Breast epithelium (tissue), 4 donors: Measurements from ENCODE around the gene STRAP. TPM values are rescaled to one million over a fixed set of nuclear protein-coding genes. Genes with fewer than 3 reads are reported as not detected.
"Not testable (repeated sequence)": the region's sequence is repeated elsewhere in the genome, so short reads cannot be mapped to it uniquely, and the experiment has no call there.

Experiments
- DNase-seq, 2 donors: peaks; one replicate each; pipeline ENCODE4 v3.0.0-alpha.2; 2019; ENCODE audit warnings: low spot score in 2 of 2
- H3K27ac ChIP-seq, 2 donors: fragments of 200-600 bp; sonication (generic) in 1 of 2; one replicate each; pipeline ENCODE4 v1.5.1; 2016 to 2019; ENCODE audit warnings: mild to moderate bottlenecking in 1 of 2
- H3K27me3 ChIP-seq, 2 donors: fragments of 200-600 bp; sonication (generic) in 1 of 2; one replicate each; pipeline versions ENCODE4 v1.5.1 to v1.6.0; 2017 to 2019; ENCODE audit warnings: control low read depth in 1 of 2, mild to moderate bottlenecking in 1 of 2
- H3K36me3 ChIP-seq: fragments of 200-600 bp; one replicate; pipeline ENCODE4 v1.5.1; 2019
- H3K4me1 ChIP-seq, 2 donors: fragments of 200-600 bp; sonication (generic); one replicate each; pipeline ENCODE4 v1.5.1; 2016 to 2019; ENCODE audit warnings: control low read depth in 1 of 2
- H3K4me3 ChIP-seq, 3 donors: fragments of 200-600 bp; sonication (generic); 1 replicate in 2 of 3; 2 replicates in 1 of 3; pipeline ENCODE4 v1.5.1; 2016 to 2019; ENCODE audit warnings: mild to moderate bottlenecking in 3 of 3, moderate library complexity in 2 of 3
- H3K9me3 ChIP-seq, 2 donors: fragments of 200-600 bp; sonication (generic) in 1 of 2; one replicate each; pipeline ENCODE4 v1.5.1; 2016 to 2019; ENCODE audit warnings: control low read depth in 1 of 2
- POLR2A ChIP-seq: fragments of 450-650 bp; IDR thresholded peaks from one replicate; pipeline ENCODE4 v1.6.1; 2016; ENCODE audit warnings: antibody characterized with exemption, mild to moderate bottlenecking, moderate library complexity
- POLR2AphosphoS5 ChIP-seq, 3 donors: sonication (generic); formaldehyde crosslinking; IDR thresholded peaks; one replicate each; pipeline ENCODE4 v1.6.1; 2017; ENCODE audit warnings: antibody characterized with exemption in 3 of 3
- intact Hi-C: fragments of 100-400 bp; cut with DNase I; formaldehyde crosslinking; loops from one replicate; pipeline ENCODE4 v1.15.1; 2023; ENCODE audit warnings: low total_unique reads
- total RNA-seq, 3 donors: library from RNA; depleted of rRNA; stranded (reverse); fragments of >200 nt; gene quantifications; one replicate each; pipeline ENCODE4 v1.1.0, GENCODE V29; 2016
- TF ChIP-seq, protein P1 (sequence below), 3 donors: fragments of 450-650 bp; IDR thresholded peaks; one replicate each; pipeline ENCODE4 v1.5.1; 2016 to 2017; ENCODE audit warnings: antibody characterized with exemption in 3 of 3, mild to moderate bottlenecking in 3 of 3, moderate library complexity in 3 of 3

STRAP gene
- total RNA-seq, 3 donors from 2014 or later: 50.1 to 60.0 (median 50.8) TPM

DNA sequence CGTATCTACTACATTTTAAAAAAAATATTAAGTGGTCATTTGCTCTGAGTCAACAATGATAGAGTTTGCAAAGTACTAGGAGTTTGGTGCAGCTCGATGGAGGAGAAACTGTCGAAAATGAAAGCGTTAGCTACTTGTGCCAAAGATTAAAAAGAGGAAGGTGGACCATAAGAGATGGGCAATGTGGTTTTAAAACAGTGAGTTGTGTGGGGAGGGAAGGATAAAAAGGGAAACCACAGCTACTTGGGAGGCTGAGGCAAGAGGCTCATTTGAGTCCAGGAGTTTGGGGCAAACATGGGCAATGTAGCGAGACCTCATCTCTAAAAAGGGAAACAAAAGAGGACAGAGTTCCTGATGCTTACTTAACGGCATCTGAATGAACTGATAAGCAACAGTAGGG is 18.2 kb upstream of the STRAP start:
- TF ChIP-seq POLR2A (no peak), POLR2AphosphoS5 (IDR thresholded peaks at IDR 0.05) (no peak)
- TF ChIP-seq, protein P1, sequence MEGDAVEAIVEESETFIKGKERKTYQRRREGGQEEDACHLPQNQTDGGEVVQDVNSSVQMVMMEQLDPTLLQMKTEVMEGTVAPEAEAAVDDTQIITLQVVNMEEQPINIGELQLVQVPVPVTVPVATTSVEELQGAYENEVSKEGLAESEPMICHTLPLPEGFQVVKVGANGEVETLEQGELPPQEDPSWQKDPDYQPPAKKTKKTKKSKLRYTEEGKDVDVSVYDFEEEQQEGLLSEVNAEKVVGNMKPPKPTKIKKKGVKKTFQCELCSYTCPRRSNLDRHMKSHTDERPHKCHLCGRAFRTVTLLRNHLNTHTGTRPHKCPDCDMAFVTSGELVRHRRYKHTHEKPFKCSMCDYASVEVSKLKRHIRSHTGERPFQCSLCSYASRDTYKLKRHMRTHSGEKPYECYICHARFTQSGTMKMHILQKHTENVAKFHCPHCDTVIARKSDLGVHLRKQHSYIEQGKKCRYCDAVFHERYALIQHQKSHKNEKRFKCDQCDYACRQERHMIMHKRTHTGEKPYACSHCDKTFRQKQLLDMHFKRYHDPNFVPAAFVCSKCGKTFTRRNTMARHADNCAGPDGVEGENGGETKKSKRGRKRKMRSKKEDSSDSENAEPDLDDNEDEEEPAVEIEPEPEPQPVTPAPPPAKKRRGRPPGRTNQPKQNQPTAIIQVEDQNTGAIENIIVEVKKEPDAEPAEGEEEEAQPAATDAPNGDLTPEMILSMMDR (IDR thresholded peaks at IDR 0.05): no peak
- Histone ChIP-seq H3K27ac (no peak overlapping the region), H3K27me3 (no peaks in the 10 kb centered on the region), H3K4me1 (no peaks in the 10 kb centered on the region), H3K36me3 (no peaks in the 10 kb centered on the region), H3K9me3 (no peaks in the 10 kb centered on the region), H3K4me3 (no peak overlapping the region)
- intact Hi-C loops: no loop called here
- no peak for DNase-seq

DNA sequence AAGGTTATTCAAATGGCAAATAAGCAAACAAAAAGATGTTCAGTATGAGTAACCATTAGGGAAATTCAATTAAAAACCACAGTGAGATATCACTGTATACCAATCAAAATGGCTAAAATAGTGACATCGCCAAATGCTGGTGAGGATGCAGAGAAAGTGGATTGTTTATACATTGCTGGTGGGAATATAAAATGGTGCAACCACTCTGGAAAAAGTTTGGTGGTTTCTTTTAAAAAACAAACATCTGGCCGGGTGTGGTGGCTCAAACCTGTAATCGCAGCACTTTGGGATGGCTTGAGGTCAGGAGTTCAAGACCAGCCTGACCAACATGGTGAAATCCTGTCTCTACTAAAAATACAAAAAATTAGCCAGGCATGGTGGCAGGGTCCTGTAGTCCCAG is 14.0 kb upstream of the STRAP start:
- Histone ChIP-seq H3K4me3 (no peak overlapping the region), H3K9me3 (no peaks in the 10 kb centered on the region), H3K36me3 (no peaks in the 10 kb centered on the region), H3K4me1 (no peaks in the 10 kb centered on the region), H3K27ac (no peak overlapping the region), H3K27me3 (no peaks in the 10 kb centered on the region)
- DNase-seq: no peak
- intact Hi-C loops: loop anchor here (5.0 kb wide), 1 partner anchor 86 kb away; no protein-coding TSS in a partner anchor
- TF ChIP-seq POLR2AphosphoS5 (IDR thresholded peaks at IDR 0.05) (no peak), POLR2A (no peak)
- TF ChIP-seq, protein P1 (IDR thresholded peaks at IDR 0.05): no peak

DNA sequence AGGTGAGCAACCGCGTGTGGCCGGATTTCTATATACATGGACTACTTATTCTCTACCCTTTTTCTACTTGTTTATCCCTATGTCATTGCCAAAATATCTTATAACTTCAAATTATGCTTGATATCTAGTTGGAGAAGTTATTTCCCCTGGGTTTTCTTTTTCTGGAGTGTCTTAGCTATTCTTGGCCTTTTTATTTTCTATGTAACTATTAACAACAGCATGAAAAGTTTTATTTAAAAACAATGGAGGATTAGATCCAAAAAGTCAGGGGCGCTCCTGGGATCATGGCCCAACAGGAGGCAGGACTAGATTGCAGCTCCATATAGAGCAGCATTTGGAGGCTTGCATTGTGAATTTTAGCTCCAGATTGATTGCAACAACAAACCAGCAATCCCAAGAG is 8.6 kb upstream of the STRAP start:
- no peak for DNase-seq
- H3K9me3 ChIP-seq: no peaks in the 10 kb centered on the region
- H3K36me3 ChIP-seq: no peaks in the 10 kb centered on the region
- no peak for TF ChIP-seq POLR2A
- TF ChIP-seq, protein P1 (IDR thresholded peaks at IDR 0.05): no peak
- intact Hi-C loops: no loop called here
- no peaks in the 10 kb centered on the region for H3K27me3 ChIP-seq
- no peak overlapping the region for H3K27ac ChIP-seq
- no peak overlapping the region for H3K4me3 ChIP-seq
- no peaks in the 10 kb centered on the region for H3K4me1 ChIP-seq

DNA sequence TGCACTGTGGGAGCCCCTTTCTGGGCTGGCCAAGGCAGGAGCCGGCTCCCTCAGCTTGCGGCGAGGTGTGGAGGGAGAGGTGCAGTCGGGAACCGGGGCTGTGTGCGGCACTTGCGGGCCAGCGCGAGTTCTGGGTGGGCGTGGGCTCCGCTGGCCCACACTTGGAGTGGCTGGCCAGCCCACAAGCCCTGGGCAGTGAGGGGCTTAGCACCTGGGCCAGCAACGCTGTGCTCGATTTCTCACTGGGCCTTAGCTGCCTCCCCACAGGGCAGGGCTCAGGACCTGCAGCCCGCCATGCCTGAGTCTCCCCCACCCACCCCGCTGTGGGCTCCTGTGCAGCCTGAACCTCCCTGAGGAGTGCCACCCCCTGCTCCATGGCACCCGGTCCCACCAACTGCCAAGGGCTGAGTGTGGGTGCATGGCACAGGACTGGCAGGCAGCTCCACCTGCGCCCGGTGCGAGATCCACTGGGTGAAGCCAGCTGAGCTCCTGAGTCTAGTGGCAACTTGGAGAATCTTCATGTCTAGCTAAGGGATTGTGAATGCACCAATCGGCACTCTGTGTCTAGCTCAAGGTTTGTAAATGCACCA is 7.5 kb upstream of the STRAP start:
- H3K4me3 ChIP-seq, DNase-seq, H3K9me3 ChIP-seq, H3K4me1 ChIP-seq, H3K36me3 ChIP-seq, H3K27ac ChIP-seq, intact Hi-C loops, H3K27me3 ChIP-seq: not testable (repeated sequence)

DNA sequence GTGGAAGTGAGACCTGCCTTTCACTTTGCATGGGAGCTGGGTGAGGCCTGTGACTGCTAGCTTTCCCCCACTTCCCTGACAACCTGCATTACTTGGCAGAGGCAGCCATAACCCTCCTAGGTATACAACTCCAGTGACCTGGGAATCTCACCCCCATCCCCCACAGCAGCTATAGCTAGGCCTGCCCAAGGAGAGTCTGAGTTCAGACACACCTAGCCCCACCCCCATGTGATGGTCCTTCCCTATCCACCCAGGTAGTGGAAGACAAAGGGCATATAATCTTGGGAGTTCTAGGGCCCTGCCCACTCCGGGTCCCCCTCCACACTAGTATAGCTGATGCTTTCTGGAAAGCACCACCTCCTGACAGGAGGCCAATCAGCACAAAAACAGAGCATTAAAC is 6.3 kb upstream of the STRAP start:
- H3K4me1 ChIP-seq: no peaks in the 10 kb centered on the region
- no peak overlapping the region for H3K27ac ChIP-seq
- no peaks in the 10 kb centered on the region for H3K36me3 ChIP-seq
- DNase-seq: no peak
- TF ChIP-seq, protein P1 (IDR thresholded peaks at IDR 0.05): no peak
- TF ChIP-seq POLR2AphosphoS5 (IDR thresholded peaks at IDR 0.05) (no peak), POLR2A (no peak)
- H3K4me3 ChIP-seq: no peak overlapping the region
- H3K27me3 ChIP-seq: no peaks in the 10 kb centered on the region
- H3K9me3 ChIP-seq: no peaks in the 10 kb centered on the region
- intact Hi-C loops: no loop called here

DNA sequence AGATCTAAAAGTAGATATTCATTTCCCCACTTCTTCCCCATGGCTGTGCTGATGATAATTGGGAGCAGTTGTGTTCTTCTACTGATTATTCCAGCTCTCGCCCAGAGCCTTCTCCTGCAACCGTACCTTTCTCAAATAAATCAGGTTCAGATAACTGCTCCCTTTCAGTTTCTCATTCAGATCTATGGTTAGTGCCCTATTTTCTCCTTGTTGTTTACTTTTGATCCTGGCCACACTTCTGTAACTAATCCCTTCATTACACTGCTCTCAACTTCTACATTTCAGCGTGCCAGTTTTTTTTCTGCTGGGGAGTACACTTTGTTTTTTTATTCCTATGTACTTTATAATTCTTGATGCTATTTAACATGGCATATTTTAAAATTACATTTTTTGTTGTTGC is 2.8 kb upstream of the STRAP start:
- intact Hi-C loops: no loop called here
- no peak for DNase-seq
- peaks cover 3 to 5% of the 10 kb centered on the region in 2 donors for H3K4me1 ChIP-seq
- no peak overlapping the region for H3K27ac ChIP-seq
- H3K4me3 ChIP-seq: no peak overlapping the region
- no peak for TF ChIP-seq POLR2A
- TF ChIP-seq POLR2AphosphoS5 (IDR thresholded peaks at IDR 0.05): no peak
- TF ChIP-seq, protein P1 (IDR thresholded peaks at IDR 0.05): no peak
- H3K9me3 ChIP-seq: no peaks in the 10 kb centered on the region
- no peaks in the 10 kb centered on the region for H3K27me3 ChIP-seq
- no peaks in the 10 kb centered on the region for H3K36me3 ChIP-seq
